Upper lobe of left lung (tissue), 6 donors: ENCODE measurements around the gene GPC1. TPM values are rescaled to one million over a fixed set of nuclear protein-coding genes. Genes with fewer than 3 reads are reported as not detected.
A peak's percentile ranks its signal among the peaks of the same experiment; 100 is the strongest.

Experiments used
- ATAC-seq, 2 donors: fragments of 200-7000 bp; cut with Tn5 transposase; one replicate each; pipeline ENCODE4 v1.9.1; 2022; ENCODE audit warnings: mild to moderate bottlenecking in 2 of 2, moderate library complexity in 2 of 2; ENCODE audit not compliant: low FRiP score in 2 of 2
- DNase-seq, 2 donors: peaks; one replicate each; pipeline ENCODE4 v3.0.0-alpha.2; 2019 to 2020
- H3K27ac ChIP-seq, 4 donors: fragments of 200-600 bp; sonication (generic); one replicate each; pipeline ENCODE4 v1.5.1; 2016 to 2019
- H3K27me3 ChIP-seq, 4 donors: fragments of 200-600 bp; sonication (generic); one replicate each; pipeline ENCODE4 v1.5.1; 2017 to 2019
- H3K36me3 ChIP-seq, 4 donors: fragments of 200-600 bp; sonication (generic); one replicate each; pipeline ENCODE4 v1.5.1; 2016 to 2019
- H3K4me1 ChIP-seq, 4 donors: fragments of 200-600 bp; sonication (generic); one replicate each; pipeline ENCODE4 v1.5.1; 2018 to 2019
- H3K4me3 ChIP-seq, 4 donors: fragments of 200-600 bp; sonication (generic); one replicate each; pipeline ENCODE4 v1.5.1; 2017 to 2019; ENCODE audit warnings: mild to moderate bottlenecking in 2 of 4, moderate library complexity in 1 of 4
- H3K9me3 ChIP-seq, 4 donors: fragments of 200-600 bp; sonication (generic); one replicate each; pipeline ENCODE4 v1.5.1; 2018 to 2019
- EP300 ChIP-seq, 4 donors: sonication (generic); formaldehyde crosslinking; IDR thresholded peaks; one replicate each; pipeline ENCODE4 v1.5.1; 2017; ENCODE audit warnings: antibody characterized with exemption in 4 of 4, control low read depth in 2 of 4
- POLR2A ChIP-seq, 4 donors: fragments of 450-650 bp; IDR thresholded peaks; one replicate each; pipeline ENCODE4 v1.5.1; 2016 to 2017; ENCODE audit warnings: antibody characterized with exemption in 4 of 4, mild to moderate bottlenecking in 2 of 4
- POLR2AphosphoS5 ChIP-seq, 2 donors: sonication (generic); formaldehyde crosslinking; IDR thresholded peaks; one replicate each; pipeline ENCODE4 v1.5.1; 2017; ENCODE audit warnings: antibody characterized with exemption in 2 of 2
- WGBS, 2 donors: methylation state at CpG; one replicate each; pipeline ENCODE4 v1.1.5; 2017 to 2018; 5-methylcytosine and 5-hydroxymethylcytosine counted together
- total RNA-seq, 6 donors: library from RNA; depleted of rRNA in 4 of 6; stranded (reverse); fragments of >200 nt in 4 of 6; gene quantifications; one replicate each; pipeline versions ENCODE4 v1.1.0 to v1.2.1, GENCODE V29; 2016 to 2021
- TF ChIP-seq, protein P1 (sequence below), 6 experiments: fragments of 450-650 bp in 4 of 6; fragments of 200-600 bp in 2 of 6; sonication (generic) in 2 of 6; IDR thresholded peaks; one replicate each; pipeline ENCODE4 v1.5.1; 2016 to 2019; ENCODE audit warnings: antibody characterized with exemption in 6 of 6
- donor health status: DM: no; HTN: no; CAD: no; lungs with moderate emphysema.
- donor health status: DM: no; HTN: yes; CAD: no; lungs with severe emphysema.

GPC1 gene
- total RNA-seq, 6 donors from 2014 or later: 16.8 to 45.5 (median 33.2) TPM

- no peak overlapping the region for H3K4me3 ChIP-seq
- H3K9me3 ChIP-seq: no peaks in the 10 kb centered on the region
- no peak overlapping the region for H3K27ac ChIP-seq
- H3K4me1 ChIP-seq: peaks cover 16 to 42% (median 22%) of the 10 kb centered on the region in 4 donors
- H3K36me3 ChIP-seq: no peaks in the 10 kb centered on the region
- no peak for ATAC-seq
- DNase-seq: peak in 1 of 2 donors; percentile 54
- H3K27me3 ChIP-seq: peaks cover 0 to 40% (median 7%) of the 10 kb centered on the region in 4 donors
- TF ChIP-seq POLR2A (IDR thresholded peaks at IDR 0.05): no peak
- TF ChIP-seq, protein P1, sequence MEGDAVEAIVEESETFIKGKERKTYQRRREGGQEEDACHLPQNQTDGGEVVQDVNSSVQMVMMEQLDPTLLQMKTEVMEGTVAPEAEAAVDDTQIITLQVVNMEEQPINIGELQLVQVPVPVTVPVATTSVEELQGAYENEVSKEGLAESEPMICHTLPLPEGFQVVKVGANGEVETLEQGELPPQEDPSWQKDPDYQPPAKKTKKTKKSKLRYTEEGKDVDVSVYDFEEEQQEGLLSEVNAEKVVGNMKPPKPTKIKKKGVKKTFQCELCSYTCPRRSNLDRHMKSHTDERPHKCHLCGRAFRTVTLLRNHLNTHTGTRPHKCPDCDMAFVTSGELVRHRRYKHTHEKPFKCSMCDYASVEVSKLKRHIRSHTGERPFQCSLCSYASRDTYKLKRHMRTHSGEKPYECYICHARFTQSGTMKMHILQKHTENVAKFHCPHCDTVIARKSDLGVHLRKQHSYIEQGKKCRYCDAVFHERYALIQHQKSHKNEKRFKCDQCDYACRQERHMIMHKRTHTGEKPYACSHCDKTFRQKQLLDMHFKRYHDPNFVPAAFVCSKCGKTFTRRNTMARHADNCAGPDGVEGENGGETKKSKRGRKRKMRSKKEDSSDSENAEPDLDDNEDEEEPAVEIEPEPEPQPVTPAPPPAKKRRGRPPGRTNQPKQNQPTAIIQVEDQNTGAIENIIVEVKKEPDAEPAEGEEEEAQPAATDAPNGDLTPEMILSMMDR (IDR thresholded peaks at IDR 0.05): no peak
- TF ChIP-seq POLR2AphosphoS5 (IDR thresholded peaks at IDR 0.05): no peak
- TF ChIP-seq EP300 (IDR thresholded peaks at IDR 0.05): no peak
- WGBS, 2 donors: 88% methylated on average over 13 of the region's 13 CpGs; no CpG with 5 or more reads in 1 of the 2 donors
Observed at GRCh38 chr2:240451108-240451611, 15.7 kb downstream of the GPC1 start.

- Histone ChIP-seq H3K4me1 (peaks cover 16 to 47% (median 22%) of the 10 kb centered on the region in 4 donors), H3K27me3 (peaks cover 0 to 40% (median 7%) of the 10 kb centered on the region in 4 donors), H3K9me3 (no peaks in the 10 kb centered on the region), H3K36me3 (no peaks in the 10 kb centered on the region), H3K4me3 (peak overlapping the region in 3 of 4 donors; percentile 57 to 63 (median 63)), H3K27ac (peak overlapping the region in 1 of 4 donors; percentile 4)
- DNase-seq: peak in 1 of 2 donors; percentile 79
- TF ChIP-seq EP300 (IDR thresholded peaks at IDR 0.05): no peak
- no peak for TF ChIP-seq POLR2AphosphoS5 (IDR thresholded peaks at IDR 0.05)
- TF ChIP-seq POLR2A (IDR thresholded peaks at IDR 0.05): no peak
- TF ChIP-seq, protein P1 (IDR thresholded peaks at IDR 0.05): no peak
- ATAC-seq: no peak
- WGBS, 2 donors: 54 to 70% methylated on average over 7 to 20 of the region's 20 CpGs
Observed at GRCh38 chr2:240451791-240452461, 16.5 kb downstream of the GPC1 start.

DNA sequence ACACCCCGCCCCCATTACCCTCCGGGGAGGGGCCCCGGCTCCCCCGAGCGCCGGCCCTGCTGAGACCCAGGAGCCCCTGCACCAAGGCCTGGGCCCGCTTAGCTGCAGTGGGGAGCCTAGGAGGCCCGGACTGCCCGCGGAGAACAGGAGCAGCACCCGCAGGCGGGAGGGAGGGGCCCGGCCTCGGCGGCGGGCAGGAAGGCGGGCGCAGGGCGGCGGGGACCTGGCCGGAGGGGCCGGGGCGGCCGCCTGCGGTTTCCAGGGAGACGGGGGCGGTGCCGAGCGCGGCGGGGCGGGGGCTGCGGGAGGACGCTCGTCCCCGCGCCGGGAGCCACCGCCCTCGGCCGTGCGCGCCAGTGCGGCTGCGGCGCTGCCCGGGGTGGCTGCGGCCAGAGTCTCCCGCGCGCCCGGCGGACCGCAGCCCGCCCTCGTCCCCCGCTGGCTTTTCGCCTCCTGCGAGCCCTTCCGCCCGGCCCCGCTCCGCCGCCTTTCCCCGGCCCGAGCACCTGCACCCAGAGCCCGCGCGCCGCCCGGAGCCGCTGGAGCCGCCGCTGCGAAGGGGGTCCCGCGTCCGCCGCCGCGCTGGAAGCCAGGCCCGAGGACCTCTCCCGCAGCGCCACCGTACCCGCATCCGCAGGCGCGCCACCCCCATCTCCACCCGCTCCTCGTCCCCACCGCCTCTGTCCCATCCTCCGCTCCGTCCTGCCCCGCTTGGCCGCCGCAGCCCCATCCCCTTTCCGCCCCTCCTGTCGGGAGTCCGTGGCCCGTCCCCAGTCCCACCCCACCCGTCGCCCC, 17.2 kb downstream of the GPC1 start:
- Histone ChIP-seq H3K27ac (peak overlapping the region in 2 of 4 donors; percentile 4 to 44), H3K36me3 (no peaks in the 10 kb centered on the region), H3K9me3 (no peaks in the 10 kb centered on the region), H3K27me3 (peaks cover 0 to 40% (median 7%) of the 10 kb centered on the region in 4 donors), H3K4me1 (peaks cover 16 to 47% (median 22%) of the 10 kb centered on the region in 4 donors), H3K4me3 (peak overlapping the region in 3 of 4 donors; percentile 57 to 63 (median 63))
- WGBS, 2 donors: 2 to 3% methylated on average over 9 to 30 of the region's 103 CpGs
- peak in 1 of 2 donors; percentile 80 for ATAC-seq
- no peak for TF ChIP-seq EP300 (IDR thresholded peaks at IDR 0.05)
- TF ChIP-seq POLR2A (IDR thresholded peaks at IDR 0.05): peak in 1 of 4 donors; percentile 19
- peak; percentile 71 to 95 for DNase-seq

- H3K27me3 ChIP-seq: peaks cover 0 to 40% (median 7%) of the 10 kb centered on the region in 4 donors
- peak in 1 of 2 donors; percentile 85 for DNase-seq
- 10% methylated on average over 23 of the region's 81 CpGs; no CpG with 5 or more reads in 1 of the 2 donors for WGBS, 2 donors
Observed at GRCh38 chr2:240453461-240454105, 18.1 kb downstream of the GPC1 start.

More at GRCh38 chr2:240453461-240454105, 18.1 kb downstream of the GPC1 start:
- no peak for ATAC-seq
- peak overlapping the region in 3 of 4 donors; percentile 16 to 63 (median 63) for H3K4me3 ChIP-seq
- H3K4me1 ChIP-seq: peaks cover 16 to 47% (median 22%) of the 10 kb centered on the region in 4 donors
- H3K36me3 ChIP-seq: no peaks in the 10 kb centered on the region
- H3K9me3 ChIP-seq: no peaks in the 10 kb centered on the region
- TF ChIP-seq, protein P1 (IDR thresholded peaks at IDR 0.05): no peak
- no peak for TF ChIP-seq EP300 (IDR thresholded peaks at IDR 0.05)
- TF ChIP-seq POLR2AphosphoS5 (IDR thresholded peaks at IDR 0.05): no peak
- no peak for TF ChIP-seq POLR2A (IDR thresholded peaks at IDR 0.05)
- H3K27ac ChIP-seq: no peak overlapping the region
